K562 (cell line): ENCODE measurements around the gene MYBPC3. TPM values are rescaled to one million over a fixed set of nuclear protein-coding genes. Genes with fewer than 3 reads are reported as not detected.

ENCODE experiments used
- BCOR ChIP-seq: fragments of 450-650 bp; IDR thresholded peaks from 2 replicates; pipeline ENCODE4 v1.6.1; 2016
- DMBX1 ChIP-seq: fragments of 250-450 bp; sonication (Bioruptor Pico); IDR thresholded peaks from 2 replicates; pipeline ENCODE4 v1.8.0; 2022; ENCODE audit warnings: inconsistent platforms, mild to moderate bottlenecking, moderate library complexity, borderline replicate concordance
- KLF16 ChIP-seq: IDR thresholded peaks from 2 replicates; pipeline ENCODE4 v1.6.1; 2016; ENCODE audit warnings: antibody characterized with exemption
- MIER1 ChIP-seq: fragments of 450-650 bp; IDR thresholded peaks from 2 replicates; pipeline ENCODE4 v1.6.1; 2016; ENCODE audit warnings: antibody characterized with exemption, mild to moderate bottlenecking, low read depth
- NELFE ChIP-seq: IDR thresholded peaks from 2 replicates; pipeline ENCODE4 v1.6.1; 2011; ENCODE audit warnings: mild to moderate bottlenecking; ENCODE audit not compliant: insufficient read depth, insufficient read length
- NFRKB ChIP-seq: fragments of 450-650 bp; IDR thresholded peaks from 2 replicates; pipeline ENCODE4 v1.6.1; 2016; ENCODE audit warnings: low read depth
- PHB2 ChIP-seq: fragments of 450-650 bp; IDR thresholded peaks from 2 replicates; pipeline ENCODE4 v1.6.1; 2017; ENCODE audit warnings: low read depth
- SRSF7 ChIP-seq: fragments of 200-400 bp; formaldehyde crosslinking; optimal IDR thresholded peaks from 2 replicates; pipeline ENCODE3; 2017; ENCODE audit warnings: mild to moderate bottlenecking, low read depth, low read length
- ZNF318 ChIP-seq, 2 experiments: fragments of 450-650 bp; IDR thresholded peaks; 2 replicates each; pipeline ENCODE4 v1.6.1; 2016; ENCODE audit warnings: mild to moderate bottlenecking in 2 of 2, borderline replicate concordance in 1 of 2, low read depth in 1 of 2, moderate library complexity in 1 of 2
- ZNF696 ChIP-seq: fragments of 250-450 bp; sonication (Bioruptor Pico); conservative IDR thresholded peaks from 2 replicates; pipeline ENCODE4 v1.4.0; 2020; ENCODE audit warnings: mild to moderate bottlenecking, moderate library complexity
- ZNF780A ChIP-seq: fragments of 250-450 bp; sonication (Bioruptor Pico); IDR thresholded peaks from 2 replicates; pipeline ENCODE4 v1.5.0; 2021; ENCODE audit warnings: mild to moderate bottlenecking
- polyA plus RNA-seq, 8 experiments: library from polyadenylated mRNA; depleted of rRNA in 4 of 8; stranded (reverse) in 5 of 8; unstranded in 3 of 8; fragments of >200 nt; fragmentation: Nextera tagmentation in 2 of 8; fragmentation: Illumina TruSeq in 1 of 8; extraction: Ambion mirVana in 2 of 8; extraction: Trizol in 1 of 8; gene quantifications; 2 replicates each; pipeline versions ENCODE4 v1.2.1 to v1.2.3, GENCODE V29; 2011 to 2014; ENCODE audit warnings: inconsistent platforms in 1 of 8, missing spikeins in 1 of 8
- total RNA-seq, 7 experiments: library from RNA; depleted of rRNA in 6 of 7; stranded (reverse); fragments of >200 nt in 6 of 7; fragmentation: Illumina TruSeq in 2 of 7; extraction: Trizol in 2 of 7; gene quantifications; 2 replicates each; pipeline versions ENCODE4 v1.2.1 to v1.2.3, GENCODE V29; 2011 to 2021; ENCODE audit warnings: low replicate concordance in 1 of 7
- TF ChIP-seq, protein P1 (sequence below): sonication (generic); formaldehyde crosslinking; IDR thresholded peaks from 2 replicates; pipeline ENCODE4 v1.9.0; 2022; ENCODE audit warnings: mild to moderate bottlenecking, missing genetic modification reagents
- TF ChIP-seq, protein P2 (sequence below): fragments of 450-650 bp; formaldehyde crosslinking; IDR thresholded peaks from 2 replicates; pipeline ENCODE4 v1.4.0; 2022; ENCODE audit warnings: missing genetic modification characterization
- TF ChIP-seq, protein P3 (sequence below): sonication (generic); formaldehyde crosslinking; IDR thresholded peaks from 2 replicates; pipeline ENCODE4 v1.8.0; 2022; ENCODE audit warnings: missing genetic modification reagents, mild to moderate bottlenecking, moderate library complexity, borderline replicate concordance

Gene MYBPC3
- total and polyA plus RNA-seq, 9 of the 15 experiments (the other 6 are each of a cell fraction or from before 2014, with no cell fraction given): 0.01 TPM; not detected in 8

GRCh38 chr11:47389577-47390421, 37.3 kb upstream of the MYBPC3 start (continued):
- TF ChIP-seq NFRKB: no peak
- TF ChIP-seq MIER1: no peak
- no peak for TF ChIP-seq DMBX1 (CRISPR knock-in tag)
- TF ChIP-seq SRSF7: no peak
- no peak for TF ChIP-seq PHB2
- no peak for TF ChIP-seq KLF16
- TF ChIP-seq, protein P1, sequence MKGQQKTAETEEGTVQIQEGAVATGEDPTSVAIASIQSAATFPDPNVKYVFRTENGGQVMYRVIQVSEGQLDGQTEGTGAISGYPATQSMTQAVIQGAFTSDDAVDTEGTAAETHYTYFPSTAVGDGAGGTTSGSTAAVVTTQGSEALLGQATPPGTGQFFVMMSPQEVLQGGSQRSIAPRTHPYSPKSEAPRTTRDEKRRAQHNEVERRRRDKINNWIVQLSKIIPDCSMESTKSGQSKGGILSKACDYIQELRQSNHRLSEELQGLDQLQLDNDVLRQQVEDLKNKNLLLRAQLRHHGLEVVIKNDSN (CRISPR knock-in tag): no peak
- TF ChIP-seq NELFE: no peak
- TF ChIP-seq, protein P2, sequence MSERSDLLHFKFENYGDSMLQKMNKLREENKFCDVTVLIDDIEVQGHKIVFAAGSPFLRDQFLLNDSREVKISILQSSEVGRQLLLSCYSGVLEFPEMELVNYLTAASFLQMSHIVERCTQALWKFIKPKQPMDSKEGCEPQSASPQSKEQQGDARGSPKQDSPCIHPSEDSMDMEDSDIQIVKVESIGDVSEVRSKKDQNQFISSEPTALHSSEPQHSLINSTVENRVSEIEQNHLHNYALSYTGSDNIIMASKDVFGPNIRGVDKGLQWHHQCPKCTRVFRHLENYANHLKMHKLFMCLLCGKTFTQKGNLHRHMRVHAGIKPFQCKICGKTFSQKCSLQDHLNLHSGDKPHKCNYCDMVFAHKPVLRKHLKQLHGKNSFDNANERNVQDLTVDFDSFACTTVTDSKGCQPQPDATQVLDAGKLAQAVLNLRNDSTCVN (CRISPR knock-in tag): no peak
- TF ChIP-seq ZNF318 (IDR thresholded peaks at IDR 0.05; ENCODE audit: borderline replicate concordance in 1 of 2, low read depth in 1 of 2): no peak
- no peak for TF ChIP-seq ZNF696 (CRISPR knock-in tag)
- peak; percentile 95 for TF ChIP-seq BCOR
- TF ChIP-seq ZNF780A (CRISPR knock-in tag): no peak
- TF ChIP-seq, protein P3, sequence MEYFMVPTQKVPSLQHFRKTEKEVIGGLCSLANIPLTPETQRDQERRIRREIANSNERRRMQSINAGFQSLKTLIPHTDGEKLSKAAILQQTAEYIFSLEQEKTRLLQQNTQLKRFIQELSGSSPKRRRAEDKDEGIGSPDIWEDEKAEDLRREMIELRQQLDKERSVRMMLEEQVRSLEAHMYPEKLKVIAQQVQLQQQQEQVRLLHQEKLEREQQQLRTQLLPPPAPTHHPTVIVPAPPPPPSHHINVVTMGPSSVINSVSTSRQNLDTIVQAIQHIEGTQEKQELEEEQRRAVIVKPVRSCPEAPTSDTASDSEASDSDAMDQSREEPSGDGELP (CRISPR knock-in tag): no peak
